DMS 273 treated with DMSO at 0.1 percent for 48 hours (cell line): ENCODE measurements around the gene TTC28.

Experiments
- DNase-seq: peaks from one replicate; lab custom pipeline; 2025; lab: John Stamatoyannopoulos, UW

TTC28 gene

GRCh38 chr22:28002863-28003565, 676.6 kb downstream of the TTC28 start:
- DNase-seq, result no peak

- no peak for DNase-seq
Observed at GRCh38 chr22:28002181-28002700, 677.4 kb downstream of the TTC28 start.

- no peak for DNase-seq
Observed at GRCh38 chr22:28001171-28001835, 678.3 kb downstream of the TTC28 start.

GRCh38 chr22:28000361-28000760, 679.3 kb downstream of the TTC28 start:
- DNase-seq, result no peak

- no peak for DNase-seq
Observed at GRCh38 chr22:27999876-28000275, 679.8 kb downstream of the TTC28 start.

GRCh38 chr22:27998511-27999410, 680.9 kb downstream of the TTC28 start:
- no peak for DNase-seq

- no peak for DNase-seq
Observed at GRCh38 chr22:27997538-27997937, 682.1 kb downstream of the TTC28 start.

- DNase-seq, result no peak
Observed at GRCh38 chr22:27996981-27997380, 682.7 kb downstream of the TTC28 start.

- DNase-seq, result no peak
Observed at GRCh38 chr22:27996529-27996925, 683.1 kb downstream of the TTC28 start.

- DNase-seq, result no peak
Observed at GRCh38 chr22:27995801-27996528, 683.7 kb downstream of the TTC28 start.

GRCh38 chr22:27994481-27995331, 684.9 kb downstream of the TTC28 start:
- DNase-seq, result no peak

- DNase-seq, result no peak
Observed at GRCh38 chr22:27993774-27994350, 685.8 kb downstream of the TTC28 start.

- no peak for DNase-seq
Observed at GRCh38 chr22:27993201-27993635, 686.4 kb downstream of the TTC28 start.

- DNase-seq, result no peak
Observed at GRCh38 chr22:27992294-27993165, 687.1 kb downstream of the TTC28 start.

GRCh38 chr22:27991586-27992293, 687.9 kb downstream of the TTC28 start:
- DNase-seq, result no peak

- DNase-seq, result no peak
Observed at GRCh38 chr22:27990879-27991278, 688.8 kb downstream of the TTC28 start.

GRCh38 chr22:27990451-27990840, 689.2 kb downstream of the TTC28 start:
- no peak for DNase-seq

- no peak for DNase-seq
Observed at GRCh38 chr22:27989758-27990450, 689.7 kb downstream of the TTC28 start.
